NT2/D1 (cell line): ENCODE measurements around the gene SNF8.

ENCODE experiments used
- SUZ12 ChIP-seq: IDR thresholded peaks from 2 replicates; pipeline ENCODE4 v1.6.1; 2011; ENCODE audit not compliant: insufficient read length, insufficient read depth; ENCODE audit errors: extremely low read depth
- YY1 ChIP-seq: IDR thresholded peaks from 2 replicates; pipeline ENCODE4 v1.6.1; 2011; ENCODE audit not compliant: insufficient read length, insufficient read depth
- ZNF274 ChIP-seq: IDR thresholded peaks from 2 replicates; pipeline ENCODE4 v1.6.1; 2011; ENCODE audit warnings: mild to moderate bottlenecking, low read depth, low read length

DNA sequence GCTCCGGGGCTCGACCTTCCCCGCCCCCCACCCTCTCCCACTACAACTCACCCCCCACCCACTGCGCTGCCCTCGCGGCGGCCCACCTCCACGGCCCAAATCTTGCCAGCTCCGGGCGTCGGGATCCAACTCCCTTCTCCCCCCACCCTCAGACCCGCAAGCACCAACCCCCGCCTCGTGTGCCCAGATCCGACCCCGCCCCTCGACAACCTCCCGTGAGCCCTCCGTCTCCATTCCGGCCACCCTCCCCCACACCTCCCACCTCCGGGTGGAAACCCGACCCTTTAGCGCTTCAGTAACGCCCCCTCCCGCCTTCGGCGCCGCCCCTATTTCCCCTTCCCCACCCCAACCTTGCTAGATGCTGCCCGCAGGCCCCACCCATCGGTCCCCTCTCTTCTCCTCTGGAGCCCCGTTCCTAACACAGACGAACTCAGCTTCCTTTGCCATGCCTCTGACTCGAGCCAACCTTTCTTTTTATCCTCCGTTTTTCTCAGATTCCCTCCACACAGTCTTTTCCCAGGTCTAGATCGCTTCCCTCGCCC is 35.7 kb downstream of the SNF8 start:
- TF ChIP-seq YY1 (no peak), SUZ12 (no peak), ZNF274 (no peak)
